Stimulated activated CD8-positive, alpha-beta memory T cell treated with anti-CD3 and anti-CD28 coated beads, Interleukin-7, amount 100 ng/mL, for 1 hour (primary cell): Measurements from ENCODE around the gene GABBR2.

ENCODE experiments used
- DNase-seq, 2 donors: peaks; one replicate each; pipeline ENCODE4 v3.0.0-alpha.2; 2020; ENCODE audit warnings: low read depth in 2 of 2

Gene GABBR2

DNA sequence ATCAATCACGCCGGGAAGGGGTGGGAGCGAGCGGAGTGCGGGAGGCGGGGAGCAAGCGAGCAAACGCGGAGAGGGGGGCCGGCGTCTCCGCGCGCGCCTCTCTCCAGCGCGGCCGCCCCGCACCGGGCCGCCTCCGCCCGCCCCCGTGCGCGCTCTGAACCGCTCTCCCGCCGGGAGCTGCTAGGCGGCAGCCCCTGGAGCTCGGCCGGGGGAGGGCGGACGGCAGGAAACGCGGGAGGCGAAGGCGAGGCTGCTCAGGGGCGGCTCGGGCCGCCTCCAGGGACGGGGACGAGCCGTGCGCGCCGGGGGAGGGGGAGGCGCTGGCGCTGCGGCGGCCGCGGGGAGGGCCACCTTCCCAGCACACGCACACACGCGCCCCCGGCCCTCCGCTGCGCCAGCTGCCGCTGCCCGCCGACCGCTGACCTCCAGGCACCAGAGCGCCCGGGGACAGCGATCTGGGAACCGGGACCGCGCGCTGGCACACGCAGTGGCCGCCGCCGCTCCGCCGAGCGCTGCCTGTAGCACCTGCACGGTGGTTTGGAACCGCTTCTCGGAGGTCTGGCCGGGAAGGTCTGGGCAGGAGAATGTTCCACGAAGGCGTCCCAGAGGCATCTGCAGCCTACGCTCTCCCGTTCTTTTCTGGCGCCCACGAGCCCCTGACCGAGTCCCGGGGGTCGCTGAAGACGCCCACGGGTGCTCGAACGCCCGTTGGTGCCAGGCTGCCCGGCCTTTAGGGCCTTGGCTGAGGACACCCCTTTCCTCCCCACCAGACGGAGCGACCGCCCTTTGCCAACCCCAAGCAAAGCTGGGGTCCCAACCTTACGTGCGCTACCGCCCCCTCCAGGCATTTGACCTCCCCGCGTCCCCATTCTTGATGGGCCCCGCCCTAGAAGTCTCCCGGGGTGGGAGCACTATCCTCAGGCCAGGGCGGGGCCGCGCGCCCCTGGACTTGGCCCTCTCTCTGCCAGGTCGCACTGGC, at the start of gene GABBR2:
Gene GABBR2 (minus strand): TSS at position 3 of the 979 bp plus-strand sequence. CDS start 198 bp downstream, outside the sequence.
- DNase-seq, result no peak

DNA sequence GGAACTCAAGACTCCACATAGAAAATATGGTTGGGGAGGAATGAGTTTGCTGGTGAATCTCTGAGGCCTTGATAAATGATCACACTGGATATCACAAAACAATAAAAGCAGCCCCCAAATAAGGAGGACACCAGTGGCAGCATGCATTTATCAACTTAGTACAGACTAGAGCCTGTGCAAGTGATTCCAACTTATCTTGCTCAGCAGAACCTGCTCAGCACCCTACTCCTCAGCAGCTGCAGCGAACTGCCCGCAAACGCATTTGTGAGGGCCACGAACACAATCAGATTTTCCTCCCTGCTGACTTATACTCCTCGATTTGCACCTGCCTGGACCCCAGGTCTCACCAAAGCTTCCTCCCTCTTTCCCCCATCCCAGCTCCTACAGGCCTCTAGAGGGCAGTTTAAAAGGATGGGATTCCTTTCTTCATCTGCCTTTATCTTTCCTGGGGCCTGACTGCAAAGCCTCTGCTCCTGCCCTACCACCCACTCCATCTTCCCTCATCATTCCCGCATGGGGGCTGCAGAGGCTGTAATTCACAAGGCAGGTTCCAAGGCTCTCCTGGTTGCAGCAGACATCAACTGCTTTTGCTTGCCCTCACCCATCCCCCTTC, 46.4 kb upstream of the GABBR2 start:
- DNase-seq, result no peak

DNA sequence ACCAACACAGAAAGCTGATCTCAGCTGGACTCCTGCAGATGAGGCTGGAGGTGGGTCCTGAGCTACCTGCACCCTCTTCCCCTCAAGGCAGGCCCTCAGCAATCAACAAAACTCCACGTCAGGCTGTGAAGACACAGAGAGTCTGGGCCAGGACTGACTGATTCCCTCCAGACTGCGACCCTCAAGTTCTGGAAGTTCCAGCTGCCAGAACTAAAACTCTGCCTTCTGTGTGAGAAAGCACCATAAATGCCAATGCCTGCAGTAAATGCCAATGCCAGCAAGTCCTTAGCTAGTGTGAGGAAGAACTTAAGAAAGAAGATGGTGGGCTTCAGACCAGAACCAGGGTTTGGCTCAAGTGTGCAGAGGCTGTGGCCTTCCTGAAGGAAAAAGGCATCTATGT, 42.5 kb upstream of the GABBR2 start:
- no peak for DNase-seq

GRCh38 chr9:98750364-98751060, 41.8 kb upstream of the GABBR2 start:
- DNase-seq, result no peak

GRCh38 chr9:98747476-98747875, 38.7 kb upstream of the GABBR2 start:
- no peak for DNase-seq

DNA sequence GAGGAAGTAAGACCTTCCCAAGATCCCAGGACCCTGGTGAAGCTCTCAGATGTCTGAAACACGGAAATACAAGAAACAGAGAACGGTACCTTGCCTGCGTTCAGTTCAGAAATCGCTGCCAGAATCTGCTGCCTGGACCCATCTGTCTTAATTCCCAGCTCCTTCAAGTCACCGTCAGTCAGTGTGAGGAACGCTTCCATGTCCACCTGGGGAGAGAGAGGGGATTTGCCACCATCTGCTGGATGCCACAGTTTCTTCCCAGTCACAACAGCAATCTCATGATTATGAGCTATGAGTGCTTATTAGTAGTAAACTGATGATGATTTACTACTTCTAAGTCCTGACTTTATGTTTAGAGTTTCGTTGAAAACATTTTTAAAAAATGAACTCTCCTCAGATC, 36.7 kb upstream of the GABBR2 start:
- DNase-seq, result no peak

- DNase-seq, result no peak
These were observed 35.3 kb upstream of the GABBR2 start for GRCh38 chr9:98743818-98744611.

- no peak for DNase-seq
These were observed 34.6 kb upstream of the GABBR2 start for GRCh38 chr9:98743329-98743728.

GRCh38 chr9:98742325-98743280, 33.9 kb upstream of the GABBR2 start:
- no peak for DNase-seq

DNA sequence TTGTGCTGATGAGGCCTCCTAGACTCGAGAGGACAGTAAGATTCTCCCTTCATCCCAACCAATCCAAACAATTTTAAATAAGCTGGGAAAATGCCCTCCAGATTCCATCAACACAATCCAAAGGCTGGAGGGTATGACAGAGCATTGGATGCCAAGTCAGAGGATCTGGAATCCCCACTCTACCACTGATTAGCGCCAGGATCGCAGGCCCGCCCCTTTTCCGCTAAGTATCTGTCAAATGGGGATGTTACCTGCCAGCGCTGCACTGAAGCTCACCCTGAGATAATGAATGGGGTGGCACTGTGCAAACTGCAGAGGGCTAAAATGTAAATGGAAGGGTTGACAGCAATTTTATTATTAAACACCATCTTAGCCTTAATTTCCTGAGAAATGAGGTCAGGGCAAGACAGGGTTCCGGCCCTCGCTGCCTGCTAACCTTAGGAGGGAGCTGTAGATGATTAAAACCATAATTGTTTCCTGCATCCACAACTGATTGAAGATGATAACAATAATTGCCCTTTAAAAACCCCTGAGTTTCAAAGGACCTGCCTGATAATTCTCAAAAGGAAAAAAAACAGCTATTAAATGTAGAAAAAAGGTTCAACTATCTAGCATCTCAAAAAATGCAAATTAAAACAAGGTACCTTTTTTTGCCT, 31.6 kb upstream of the GABBR2 start:
- no peak for DNase-seq

DNA sequence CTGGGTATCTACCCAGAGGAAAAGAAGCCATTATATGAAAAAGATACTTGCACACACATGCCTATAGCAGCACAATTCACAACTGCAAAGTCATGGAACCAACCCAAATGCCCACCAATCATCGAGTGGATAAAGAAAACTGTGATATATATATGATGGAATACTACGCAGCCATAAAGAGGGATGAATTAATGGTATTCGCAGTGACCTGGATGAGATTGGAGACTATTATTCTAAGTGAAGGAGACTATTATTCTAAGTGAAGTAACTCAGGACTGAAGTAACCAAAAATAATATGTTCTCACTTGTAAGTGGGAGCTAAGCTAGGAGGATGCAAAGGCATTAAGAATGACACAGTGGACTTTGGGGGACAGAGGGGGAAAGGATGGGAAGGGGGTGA, 30.0 kb upstream of the GABBR2 start:
- no peak for DNase-seq

DNA sequence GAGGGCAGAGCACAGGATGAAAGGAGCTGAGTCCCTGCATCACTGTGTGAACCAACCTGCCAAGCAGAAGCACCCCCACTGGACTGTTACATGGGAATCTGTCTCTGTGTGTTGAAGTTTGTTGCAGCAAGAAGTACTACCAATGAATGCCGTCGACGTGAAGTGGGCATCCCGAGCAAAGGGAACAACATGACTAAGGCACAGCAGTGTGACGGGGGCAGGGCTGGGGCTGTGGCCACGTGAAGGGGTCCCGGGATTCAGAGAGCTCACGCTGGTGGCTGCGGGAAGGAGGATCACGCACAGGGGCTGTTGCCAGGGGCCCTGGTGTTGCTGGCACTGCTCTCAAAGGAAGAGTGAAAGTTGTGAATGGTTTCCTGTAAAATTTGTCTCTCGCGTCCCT, 27.5 kb upstream of the GABBR2 start:
- DNase-seq, result no peak

- DNase-seq, result no peak
These were observed 24.1 kb upstream of the GABBR2 start for GRCh38 chr9:98732801-98733200.

DNA sequence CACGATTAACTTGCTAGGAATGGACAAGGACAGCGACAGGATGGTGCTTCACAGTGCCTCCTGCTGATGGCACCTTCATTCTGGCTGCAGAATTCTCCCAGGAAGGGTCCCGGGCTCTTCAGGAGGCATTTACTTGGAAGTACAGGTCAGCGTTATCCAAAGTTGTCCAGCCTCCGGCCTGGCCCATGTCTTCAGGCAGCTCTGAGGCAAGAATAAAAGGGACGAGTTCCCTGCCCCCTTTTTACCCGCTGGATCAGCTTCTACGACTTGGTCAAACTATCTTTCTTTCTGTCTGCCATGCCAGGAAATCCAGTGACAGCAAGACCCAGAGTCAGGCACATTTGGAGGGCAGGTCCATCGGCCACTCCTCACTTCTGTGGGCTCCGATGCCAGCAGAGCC, 23.4 kb upstream of the GABBR2 start:
- no peak for DNase-seq

- DNase-seq, result no peak
These were observed 22.1 kb upstream of the GABBR2 start for GRCh38 chr9:98730871-98731270.

- DNase-seq, result no peak
These were observed 19.8 kb upstream of the GABBR2 start for GRCh38 chr9:98728500-98728899.

GRCh38 chr9:98727428-98727827, 18.7 kb upstream of the GABBR2 start:
- no peak for DNase-seq

DNA sequence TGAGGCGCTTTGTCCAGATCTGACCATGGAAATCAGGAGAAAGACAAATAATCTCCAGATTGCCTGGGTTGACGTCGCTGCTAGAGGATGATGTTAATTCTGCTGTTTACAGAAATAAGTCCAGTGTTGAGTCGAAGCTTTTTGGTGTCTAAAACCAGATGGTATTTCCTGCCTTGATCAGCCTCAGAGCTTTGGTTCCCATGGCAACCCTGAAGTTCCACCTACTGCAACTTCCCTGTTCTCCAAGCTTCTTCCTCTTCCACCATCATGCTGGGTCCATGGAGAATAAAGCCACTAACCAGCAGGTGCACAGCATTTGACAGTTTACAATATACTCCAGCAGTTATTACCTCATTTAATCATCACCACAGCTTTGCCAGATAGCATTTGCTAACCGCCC, 18.0 kb upstream of the GABBR2 start:
- DNase-seq, result no peak

DNA sequence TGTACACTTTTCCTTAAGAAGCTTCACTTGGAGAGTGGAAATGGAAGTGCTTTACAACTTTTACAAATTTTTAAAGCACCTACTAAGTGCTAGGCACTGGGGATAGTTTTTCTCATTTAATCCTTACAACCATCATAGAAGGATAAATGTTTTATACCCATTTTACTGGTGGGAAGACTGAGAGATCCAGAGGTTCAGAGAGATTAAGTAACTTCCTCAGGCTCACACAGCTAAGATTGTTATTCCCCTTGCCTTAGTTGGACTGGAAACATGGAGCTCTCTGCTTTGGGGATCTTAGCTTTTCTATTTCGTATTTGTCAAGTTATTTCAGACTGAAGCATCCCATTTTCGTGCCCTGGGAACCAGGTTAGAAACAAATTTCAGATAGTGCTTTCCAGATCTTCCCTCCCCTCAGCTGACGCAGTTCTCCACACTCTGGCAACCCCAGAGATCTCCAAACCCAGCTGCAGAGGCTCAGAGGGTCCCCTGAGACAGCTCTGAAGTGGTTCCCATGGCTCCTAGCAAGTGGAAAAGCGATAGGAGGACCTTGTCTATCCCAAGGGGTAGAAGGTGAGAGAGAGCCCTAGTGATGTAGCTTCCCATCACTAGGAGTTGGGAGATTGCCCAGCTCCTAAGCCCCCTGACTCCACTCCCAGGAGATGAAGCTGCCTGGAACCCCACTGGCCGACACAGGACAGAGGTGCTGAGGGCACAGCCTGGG, 16.2 kb upstream of the GABBR2 start:
- no peak for DNase-seq
